Measurements from ENCODE around the gene KLHDC10.

- TF ChIP-seq, protein P1, sequence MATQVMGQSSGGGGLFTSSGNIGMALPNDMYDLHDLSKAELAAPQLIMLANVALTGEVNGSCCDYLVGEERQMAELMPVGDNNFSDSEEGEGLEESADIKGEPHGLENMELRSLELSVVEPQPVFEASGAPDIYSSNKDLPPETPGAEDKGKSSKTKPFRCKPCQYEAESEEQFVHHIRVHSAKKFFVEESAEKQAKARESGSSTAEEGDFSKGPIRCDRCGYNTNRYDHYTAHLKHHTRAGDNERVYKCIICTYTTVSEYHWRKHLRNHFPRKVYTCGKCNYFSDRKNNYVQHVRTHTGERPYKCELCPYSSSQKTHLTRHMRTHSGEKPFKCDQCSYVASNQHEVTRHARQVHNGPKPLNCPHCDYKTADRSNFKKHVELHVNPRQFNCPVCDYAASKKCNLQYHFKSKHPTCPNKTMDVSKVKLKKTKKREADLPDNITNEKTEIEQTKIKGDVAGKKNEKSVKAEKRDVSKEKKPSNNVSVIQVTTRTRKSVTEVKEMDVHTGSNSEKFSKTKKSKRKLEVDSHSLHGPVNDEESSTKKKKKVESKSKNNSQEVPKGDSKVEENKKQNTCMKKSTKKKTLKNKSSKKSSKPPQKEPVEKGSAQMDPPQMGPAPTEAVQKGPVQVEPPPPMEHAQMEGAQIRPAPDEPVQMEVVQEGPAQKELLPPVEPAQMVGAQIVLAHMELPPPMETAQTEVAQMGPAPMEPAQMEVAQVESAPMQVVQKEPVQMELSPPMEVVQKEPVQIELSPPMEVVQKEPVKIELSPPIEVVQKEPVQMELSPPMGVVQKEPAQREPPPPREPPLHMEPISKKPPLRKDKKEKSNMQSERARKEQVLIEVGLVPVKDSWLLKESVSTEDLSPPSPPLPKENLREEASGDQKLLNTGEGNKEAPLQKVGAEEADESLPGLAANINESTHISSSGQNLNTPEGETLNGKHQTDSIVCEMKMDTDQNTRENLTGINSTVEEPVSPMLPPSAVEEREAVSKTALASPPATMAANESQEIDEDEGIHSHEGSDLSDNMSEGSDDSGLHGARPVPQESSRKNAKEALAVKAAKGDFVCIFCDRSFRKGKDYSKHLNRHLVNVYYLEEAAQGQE (IDR thresholded peaks at IDR 0.05; ENCODE audit: insufficient read depth in 1 of 2, low read depth in 2 of 2, low read length in 2 of 2) = no peak
- TF ChIP-seq POLR2AphosphoS5 (IDR thresholded peaks at IDR 0.05; ENCODE audit: low read depth, low read length) (no peak), TAF1 (IDR thresholded peaks at IDR 0.05; ENCODE audit: borderline replicate concordance, insufficient read depth, low read length) (no peak)
Observed at GRCh38 chr7:130153211-130153908, 83.0 kb downstream of the KLHDC10 start.
